ENCODE results near the gene TMEM135. TPM values are rescaled to one million over a fixed set of nuclear protein-coding genes. Genes with fewer than 3 reads are reported as not detected.

The TMEM135 gene
- total RNA-seq, 1 donor from 2014 or later = 20.6 TPM

DNA sequence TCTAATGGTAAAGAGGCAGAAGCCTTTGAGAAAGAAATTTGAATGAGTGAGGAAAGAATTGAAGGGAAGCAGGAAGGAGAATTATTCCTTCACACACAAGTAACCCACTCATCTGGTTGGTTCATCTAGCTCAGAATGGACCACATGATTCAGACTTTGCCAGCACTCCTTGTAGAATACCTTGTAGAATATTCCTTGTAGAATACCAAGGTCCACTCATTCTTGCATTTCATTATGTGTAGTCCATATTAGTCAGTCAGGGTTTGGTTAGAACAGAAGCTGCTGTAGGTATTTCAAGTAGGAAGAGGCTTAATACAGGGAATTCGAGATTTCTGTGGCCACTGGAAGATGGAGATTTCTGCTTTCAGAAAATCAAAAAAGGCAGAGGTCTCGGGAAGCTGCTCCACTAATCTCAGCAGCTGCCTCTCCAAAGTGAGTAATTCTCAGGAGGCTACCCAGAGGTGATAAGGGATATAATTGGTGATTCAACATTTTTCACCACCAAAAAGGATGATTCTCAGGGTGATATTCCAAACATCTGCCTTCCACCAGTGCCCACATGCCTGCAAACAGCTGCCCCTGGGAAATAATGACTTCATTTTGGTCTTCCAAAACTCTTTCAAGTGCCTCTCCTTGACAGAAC, 329.1 kb downstream of the TMEM135 start:
- no peak overlapping the region for H3K27ac ChIP-seq (ENCODE audit: low read depth, low read length)
- no peaks in the 10 kb centered on the region for H3K27me3 ChIP-seq (ENCODE audit: insufficient read depth, low read length)
- H3K27ac Mint-ChIP-seq (ENCODE audit: unreplicated experiment) = no peak overlapping the region
- H3K36me3 Mint-ChIP-seq (ENCODE audit: low read depth, unreplicated experiment) = peaks cover 1% of the 10 kb centered on the region
- H3K4me3 Mint-ChIP-seq (ENCODE audit: unreplicated experiment) = no peak overlapping the region
- H3K9ac ChIP-seq (ENCODE audit: low read length) = no peak overlapping the region
- H3K4me3 ChIP-seq (ENCODE audit: insufficient read depth, low read depth, low read length) = no peak overlapping the region
- no peaks in the 10 kb centered on the region for H4K20me1 ChIP-seq (ENCODE audit: insufficient read depth, low read length)
- FAIRE-seq (no peak), DNase-seq (ENCODE audit: low read depth) (peak; percentile 13)
- no peaks in the 10 kb centered on the region for H3K9me3 ChIP-seq (ENCODE audit: insufficient read depth, low read depth, low read length)
- H3K9me3 Mint-ChIP-seq (ENCODE audit: unreplicated experiment) = peaks cover 1% of the 10 kb centered on the region
- H3K79me2 ChIP-seq (ENCODE audit: insufficient read depth, low read length) = no peaks in the 10 kb centered on the region
- no peaks in the 10 kb centered on the region for H3K36me3 ChIP-seq (ENCODE audit: insufficient read depth, low read length)
- H3K4me1 ChIP-seq (ENCODE audit: insufficient read depth, low read length) = no peaks in the 10 kb centered on the region
- H2AFZ ChIP-seq (ENCODE audit: low read depth, low read length) = no peak overlapping the region
- no peaks in the 10 kb centered on the region for H3K27me3 Mint-ChIP-seq (ENCODE audit: low read depth, unreplicated experiment)
- H3K4me1 Mint-ChIP-seq (ENCODE audit: low read depth, unreplicated experiment) = peaks cover 11% of the 10 kb centered on the region
- no peak overlapping the region for H3K4me2 ChIP-seq (ENCODE audit: low read length)
- TF ChIP-seq EZH2 (IDR thresholded peaks at IDR 0.05; ENCODE audit: insufficient read depth, low read length) = no peak
- TF ChIP-seq, protein P1, sequence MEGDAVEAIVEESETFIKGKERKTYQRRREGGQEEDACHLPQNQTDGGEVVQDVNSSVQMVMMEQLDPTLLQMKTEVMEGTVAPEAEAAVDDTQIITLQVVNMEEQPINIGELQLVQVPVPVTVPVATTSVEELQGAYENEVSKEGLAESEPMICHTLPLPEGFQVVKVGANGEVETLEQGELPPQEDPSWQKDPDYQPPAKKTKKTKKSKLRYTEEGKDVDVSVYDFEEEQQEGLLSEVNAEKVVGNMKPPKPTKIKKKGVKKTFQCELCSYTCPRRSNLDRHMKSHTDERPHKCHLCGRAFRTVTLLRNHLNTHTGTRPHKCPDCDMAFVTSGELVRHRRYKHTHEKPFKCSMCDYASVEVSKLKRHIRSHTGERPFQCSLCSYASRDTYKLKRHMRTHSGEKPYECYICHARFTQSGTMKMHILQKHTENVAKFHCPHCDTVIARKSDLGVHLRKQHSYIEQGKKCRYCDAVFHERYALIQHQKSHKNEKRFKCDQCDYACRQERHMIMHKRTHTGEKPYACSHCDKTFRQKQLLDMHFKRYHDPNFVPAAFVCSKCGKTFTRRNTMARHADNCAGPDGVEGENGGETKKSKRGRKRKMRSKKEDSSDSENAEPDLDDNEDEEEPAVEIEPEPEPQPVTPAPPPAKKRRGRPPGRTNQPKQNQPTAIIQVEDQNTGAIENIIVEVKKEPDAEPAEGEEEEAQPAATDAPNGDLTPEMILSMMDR (IDR thresholded peaks at IDR 0.05; ENCODE audit: insufficient read depth, low read depth, low read length) = no peak

DNA sequence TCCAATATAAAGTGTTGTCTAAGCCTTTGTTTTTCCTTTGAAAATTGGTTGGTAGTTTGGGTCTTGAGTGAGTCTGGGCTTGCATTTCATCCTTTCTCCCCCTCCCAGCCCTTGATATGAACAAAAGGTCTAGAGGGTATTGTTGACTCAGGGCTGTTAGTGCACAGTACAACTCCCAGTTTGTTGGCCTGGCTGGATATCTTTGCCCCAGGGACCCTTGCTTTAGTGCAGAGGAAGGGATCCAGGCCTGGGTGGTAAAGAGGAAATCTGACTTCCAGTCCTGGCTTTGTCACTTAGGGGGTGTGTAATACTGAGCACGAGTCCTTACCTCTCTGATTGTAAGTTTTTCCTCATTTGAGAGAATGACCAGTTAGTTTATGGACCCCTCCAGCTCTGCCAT, 330.4 kb downstream of the TMEM135 start:
- Histone ChIP-seq H3K79me2 (ENCODE audit: insufficient read depth, low read length) (no peaks in the 10 kb centered on the region), H4K20me1 (ENCODE audit: insufficient read depth, low read length) (no peaks in the 10 kb centered on the region), H3K4me2 (ENCODE audit: low read length) (no peak overlapping the region), H3K9me3 (ENCODE audit: insufficient read depth, low read depth, low read length) (no peaks in the 10 kb centered on the region), H3K4me3 (ENCODE audit: insufficient read depth, low read depth, low read length) (no peak overlapping the region), H3K4me1 (ENCODE audit: insufficient read depth, low read length) (no peaks in the 10 kb centered on the region), H3K27me3 (ENCODE audit: insufficient read depth, low read length) (no peaks in the 10 kb centered on the region), H3K9ac (ENCODE audit: low read length) (no peak overlapping the region), H3K36me3 (ENCODE audit: insufficient read depth, low read length) (no peaks in the 10 kb centered on the region), H3K27ac (ENCODE audit: low read depth, low read length) (no peak overlapping the region), H2AFZ (ENCODE audit: low read depth, low read length) (no peak overlapping the region)
- no peak for FAIRE-seq
- TF ChIP-seq EZH2 (IDR thresholded peaks at IDR 0.05; ENCODE audit: insufficient read depth, low read length) = no peak
- TF ChIP-seq, protein P1 (IDR thresholded peaks at IDR 0.05; ENCODE audit: insufficient read depth, low read depth, low read length) = no peak
- Mint-ChIP-seq H3K4me1 (ENCODE audit: low read depth, unreplicated experiment) (peaks cover 11% of the 10 kb centered on the region), H3K27ac (ENCODE audit: unreplicated experiment) (no peak overlapping the region), H3K9me3 (ENCODE audit: unreplicated experiment) (peaks cover 1% of the 10 kb centered on the region), H3K4me3 (ENCODE audit: unreplicated experiment) (no peak overlapping the region), H3K27me3 (ENCODE audit: low read depth, unreplicated experiment) (peaks cover 2% of the 10 kb centered on the region), H3K36me3 (ENCODE audit: low read depth, unreplicated experiment) (no peaks in the 10 kb centered on the region)
- no peak for DNase-seq (ENCODE audit: low read depth)

DNA sequence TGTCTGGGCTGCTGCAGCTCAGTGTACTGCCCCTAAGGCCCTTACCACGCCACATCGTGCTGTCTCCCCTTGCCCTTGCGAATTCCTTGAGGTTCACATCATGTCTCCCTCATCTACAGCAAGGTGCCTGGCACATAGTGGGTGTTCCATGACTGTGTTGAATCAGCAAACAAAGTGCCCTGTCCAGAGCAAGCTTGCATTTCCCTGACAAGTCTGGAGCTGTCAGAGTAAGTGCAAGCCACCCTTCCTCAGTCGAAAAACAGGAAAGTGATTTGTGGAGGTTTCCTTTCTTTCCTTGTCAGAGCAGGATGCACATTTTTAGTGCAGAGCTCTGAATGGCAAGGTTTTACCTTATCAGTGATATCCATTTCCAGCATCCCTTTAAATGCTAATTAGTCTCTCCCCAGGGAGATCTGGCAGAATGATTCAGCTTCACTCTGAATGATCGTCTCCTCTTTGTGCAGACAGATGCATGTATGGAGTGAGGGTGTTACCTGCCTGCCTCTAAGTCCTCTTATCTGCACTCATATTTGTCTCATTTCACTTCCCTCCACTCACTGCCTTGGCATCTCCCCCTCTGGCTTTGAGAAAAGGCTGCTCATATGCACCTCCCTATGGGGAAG, 331.2 kb downstream of the TMEM135 start:
- Mint-ChIP-seq H3K4me1 (ENCODE audit: low read depth, unreplicated experiment) (peaks cover 11% of the 10 kb centered on the region), H3K9me3 (ENCODE audit: unreplicated experiment) (peaks cover 1% of the 10 kb centered on the region), H3K27me3 (ENCODE audit: low read depth, unreplicated experiment) (peaks cover 2% of the 10 kb centered on the region), H3K36me3 (ENCODE audit: low read depth, unreplicated experiment) (no peaks in the 10 kb centered on the region), H3K27ac (ENCODE audit: unreplicated experiment) (no peak overlapping the region), H3K4me3 (ENCODE audit: unreplicated experiment) (no peak overlapping the region)
- Histone ChIP-seq H3K9me3 (ENCODE audit: insufficient read depth, low read depth, low read length) (no peaks in the 10 kb centered on the region), H4K20me1 (ENCODE audit: insufficient read depth, low read length) (no peaks in the 10 kb centered on the region), H3K79me2 (ENCODE audit: insufficient read depth, low read length) (no peaks in the 10 kb centered on the region), H3K27ac (ENCODE audit: low read depth, low read length) (no peak overlapping the region), H3K4me1 (ENCODE audit: insufficient read depth, low read length) (no peaks in the 10 kb centered on the region), H3K27me3 (ENCODE audit: insufficient read depth, low read length) (no peaks in the 10 kb centered on the region), H3K4me2 (ENCODE audit: low read length) (no peak overlapping the region), H3K9ac (ENCODE audit: low read length) (no peak overlapping the region), H3K4me3 (ENCODE audit: insufficient read depth, low read depth, low read length) (no peak overlapping the region), H3K36me3 (ENCODE audit: insufficient read depth, low read length) (no peaks in the 10 kb centered on the region), H2AFZ (ENCODE audit: low read depth, low read length) (no peak overlapping the region)
- no peak for TF ChIP-seq EZH2 (IDR thresholded peaks at IDR 0.05; ENCODE audit: insufficient read depth, low read length)
- TF ChIP-seq, protein P1 (IDR thresholded peaks at IDR 0.05; ENCODE audit: insufficient read depth, low read depth, low read length) = no peak
- DNase-seq (ENCODE audit: low read depth) = peak; percentile 60
- FAIRE-seq = no peak
